Glutamatergic neuron (in vitro differentiated cells): Measurements from ENCODE around the gene TRIM29. TPM values are rescaled to one million over a fixed set of nuclear protein-coding genes. Genes with fewer than 3 reads are reported as not detected.

Source experiments
- DNase-seq: peaks from one replicate; pipeline ENCODE4 v3.0.0; 2022
- H3K27ac Mint-ChIP-seq: one replicate; pipeline ENCODE4 v1.8.0; 2020; ENCODE audit warnings: mild to moderate bottlenecking, mixed read lengths, inconsistent platforms; ENCODE audit not compliant: unreplicated experiment
- H3K27me3 Mint-ChIP-seq: one replicate; pipeline ENCODE4 v1.8.0; 2020; ENCODE audit warnings: mild to moderate bottlenecking, moderate library complexity, mixed read lengths, inconsistent platforms; ENCODE audit not compliant: unreplicated experiment
- H3K36me3 Mint-ChIP-seq: one replicate; pipeline ENCODE4 v1.8.0; 2020; ENCODE audit warnings: mild to moderate bottlenecking, mixed read lengths, inconsistent platforms; ENCODE audit not compliant: unreplicated experiment
- H3K4me1 Mint-ChIP-seq: one replicate; pipeline ENCODE4 v1.8.0; 2020; ENCODE audit warnings: mild to moderate bottlenecking, low read depth, mixed read lengths, inconsistent platforms; ENCODE audit not compliant: unreplicated experiment
- H3K4me3 Mint-ChIP-seq: one replicate; pipeline ENCODE4 v1.8.0; 2020; ENCODE audit warnings: mild to moderate bottlenecking, mixed read lengths, inconsistent platforms; ENCODE audit not compliant: unreplicated experiment
- H3K9me3 Mint-ChIP-seq: one replicate; pipeline ENCODE4 v1.8.0; 2020; ENCODE audit warnings: mild to moderate bottlenecking, moderate library complexity, mixed read lengths, inconsistent platforms; ENCODE audit not compliant: unreplicated experiment
- total RNA-seq: library from RNA; stranded (reverse); fragmentation: NEBNext Ultra II Directional; extraction: Animal tissue kit (Norgen Biotek cat#: 25700); gene quantifications from one replicate; pipeline ENCODE4 v1.2.1, GENCODE V29; 2021; ENCODE audit not compliant: unreplicated experiment
- TF ChIP-seq, protein P1 (sequence below): fragments of 200-600 bp; sonication (generic); IDR thresholded peaks from one replicate; pipeline ENCODE4 v1.5.0; 2021; ENCODE audit not compliant: partially characterized antibody, unreplicated experiment

Gene TRIM29
- total RNA-seq, 1 donor from 2014 or later: not detected

DNA sequence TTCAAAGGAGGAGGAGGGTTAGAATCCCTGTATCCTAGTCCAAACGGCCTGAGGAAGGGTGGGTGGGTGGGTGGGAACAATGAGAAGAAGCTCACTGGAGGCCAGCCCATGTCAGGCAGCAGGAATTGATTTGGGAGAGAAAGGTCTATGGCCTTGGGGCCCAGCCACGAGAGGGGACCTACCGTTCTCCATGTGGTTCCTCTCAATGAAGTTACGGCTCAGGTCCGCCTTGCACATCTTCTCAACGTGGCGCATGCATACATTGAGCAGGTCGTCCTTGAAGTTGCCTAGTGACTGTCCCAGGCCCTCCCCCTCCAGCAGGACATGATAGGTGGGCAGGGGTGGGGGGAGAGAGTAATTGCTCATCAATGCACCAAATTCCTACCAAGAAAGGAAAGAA is 12.4 kb downstream of the TRIM29 start:
- H3K27ac Mint-ChIP-seq: no peak overlapping the region
- H3K27me3 Mint-ChIP-seq: peaks cover 13% of the 10 kb centered on the region
- peaks cover under 1% of the 10 kb centered on the region for H3K36me3 Mint-ChIP-seq
- H3K4me3 Mint-ChIP-seq: no peak overlapping the region
- H3K4me1 Mint-ChIP-seq: peaks cover 1% of the 10 kb centered on the region
- H3K9me3 Mint-ChIP-seq: peaks cover 5% of the 10 kb centered on the region
- DNase-seq: no peak
- TF ChIP-seq, protein P1, sequence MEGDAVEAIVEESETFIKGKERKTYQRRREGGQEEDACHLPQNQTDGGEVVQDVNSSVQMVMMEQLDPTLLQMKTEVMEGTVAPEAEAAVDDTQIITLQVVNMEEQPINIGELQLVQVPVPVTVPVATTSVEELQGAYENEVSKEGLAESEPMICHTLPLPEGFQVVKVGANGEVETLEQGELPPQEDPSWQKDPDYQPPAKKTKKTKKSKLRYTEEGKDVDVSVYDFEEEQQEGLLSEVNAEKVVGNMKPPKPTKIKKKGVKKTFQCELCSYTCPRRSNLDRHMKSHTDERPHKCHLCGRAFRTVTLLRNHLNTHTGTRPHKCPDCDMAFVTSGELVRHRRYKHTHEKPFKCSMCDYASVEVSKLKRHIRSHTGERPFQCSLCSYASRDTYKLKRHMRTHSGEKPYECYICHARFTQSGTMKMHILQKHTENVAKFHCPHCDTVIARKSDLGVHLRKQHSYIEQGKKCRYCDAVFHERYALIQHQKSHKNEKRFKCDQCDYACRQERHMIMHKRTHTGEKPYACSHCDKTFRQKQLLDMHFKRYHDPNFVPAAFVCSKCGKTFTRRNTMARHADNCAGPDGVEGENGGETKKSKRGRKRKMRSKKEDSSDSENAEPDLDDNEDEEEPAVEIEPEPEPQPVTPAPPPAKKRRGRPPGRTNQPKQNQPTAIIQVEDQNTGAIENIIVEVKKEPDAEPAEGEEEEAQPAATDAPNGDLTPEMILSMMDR: no peak

DNA sequence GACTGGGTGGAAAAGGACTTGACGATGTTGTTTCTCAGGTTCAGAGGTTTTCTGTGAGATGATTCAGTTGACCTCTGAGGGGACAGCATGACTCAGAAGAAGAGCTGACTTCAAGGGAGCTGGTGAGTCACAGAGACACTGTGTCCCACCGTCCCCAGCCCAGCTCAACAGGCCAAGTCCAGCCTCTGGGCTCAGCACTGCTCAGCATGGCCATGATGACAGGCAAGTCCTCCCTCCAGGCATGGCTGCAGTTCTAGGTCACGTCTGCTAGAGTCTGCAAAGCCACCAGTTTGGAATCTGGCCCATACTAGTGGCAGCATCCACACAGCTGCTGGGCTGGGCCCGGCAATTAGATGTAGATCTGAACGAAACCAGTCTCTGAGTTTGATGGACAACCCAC is 12.9 kb downstream of the TRIM29 start:
- Mint-ChIP-seq H3K27ac (no peak overlapping the region), H3K4me3 (no peak overlapping the region), H3K36me3 (no peaks in the 10 kb centered on the region), H3K9me3 (peaks cover 7% of the 10 kb centered on the region), H3K4me1 (peaks cover 1% of the 10 kb centered on the region), H3K27me3 (peaks cover 13% of the 10 kb centered on the region)
- no peak for DNase-seq
- TF ChIP-seq, protein P1: no peak

DNA sequence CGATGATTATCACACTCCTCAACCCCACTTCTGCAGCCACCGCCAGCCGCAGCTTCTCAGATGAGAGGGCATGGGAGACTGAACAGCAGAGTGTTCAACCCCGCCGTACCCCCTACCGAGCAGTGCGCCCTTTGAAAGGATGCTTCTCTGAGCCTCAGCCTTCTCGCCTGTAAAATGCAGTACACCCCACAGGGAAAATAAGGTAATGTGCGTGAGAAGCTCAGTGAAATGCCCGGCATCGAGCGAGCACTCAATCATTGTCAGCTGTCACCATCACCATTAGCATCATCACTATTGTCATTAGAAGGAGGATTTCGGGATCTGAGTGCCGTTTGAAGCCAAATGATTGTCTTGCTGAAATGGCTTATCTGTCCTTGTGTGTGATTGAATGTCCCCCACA is 13.6 kb downstream of the TRIM29 start:
- no peak overlapping the region for H3K4me3 Mint-ChIP-seq
- DNase-seq: no peak

DNA sequence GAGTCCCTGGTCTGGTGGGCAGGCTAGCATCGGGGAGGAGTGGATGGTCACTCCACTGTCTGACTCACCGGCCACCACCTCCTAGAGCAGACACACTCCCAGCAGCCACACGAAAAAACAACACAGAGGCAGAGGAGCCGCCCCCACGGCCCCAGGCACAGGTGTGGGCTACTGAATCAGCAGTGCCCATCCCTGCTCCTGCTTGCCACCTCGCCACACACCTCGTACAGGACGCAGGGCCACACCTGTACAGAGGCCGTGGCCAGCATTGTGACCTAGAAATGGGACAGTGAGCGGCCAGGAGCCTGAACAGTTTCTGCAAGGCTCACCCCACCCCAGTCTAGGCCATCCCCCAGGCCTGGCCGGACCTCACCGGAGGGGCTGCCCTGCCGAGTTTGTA is 14.0 kb downstream of the TRIM29 start:
- Mint-ChIP-seq H3K27ac (no peak overlapping the region), H3K4me3 (no peak overlapping the region), H3K4me1 (peaks cover 1% of the 10 kb centered on the region), H3K36me3 (no peaks in the 10 kb centered on the region), H3K9me3 (peaks cover 6% of the 10 kb centered on the region), H3K27me3 (peaks cover 13% of the 10 kb centered on the region)
- TF ChIP-seq, protein P1: no peak
- DNase-seq: no peak

More for the DNA sequence above, 13.6 kb downstream of the TRIM29 start:
- peaks cover 13% of the 10 kb centered on the region for H3K27me3 Mint-ChIP-seq
- H3K27ac Mint-ChIP-seq: no peak overlapping the region
- peaks cover 6% of the 10 kb centered on the region for H3K9me3 Mint-ChIP-seq
- H3K4me1 Mint-ChIP-seq: peaks cover 1% of the 10 kb centered on the region
- TF ChIP-seq, protein P1: no peak
- H3K36me3 Mint-ChIP-seq: no peaks in the 10 kb centered on the region

DNA sequence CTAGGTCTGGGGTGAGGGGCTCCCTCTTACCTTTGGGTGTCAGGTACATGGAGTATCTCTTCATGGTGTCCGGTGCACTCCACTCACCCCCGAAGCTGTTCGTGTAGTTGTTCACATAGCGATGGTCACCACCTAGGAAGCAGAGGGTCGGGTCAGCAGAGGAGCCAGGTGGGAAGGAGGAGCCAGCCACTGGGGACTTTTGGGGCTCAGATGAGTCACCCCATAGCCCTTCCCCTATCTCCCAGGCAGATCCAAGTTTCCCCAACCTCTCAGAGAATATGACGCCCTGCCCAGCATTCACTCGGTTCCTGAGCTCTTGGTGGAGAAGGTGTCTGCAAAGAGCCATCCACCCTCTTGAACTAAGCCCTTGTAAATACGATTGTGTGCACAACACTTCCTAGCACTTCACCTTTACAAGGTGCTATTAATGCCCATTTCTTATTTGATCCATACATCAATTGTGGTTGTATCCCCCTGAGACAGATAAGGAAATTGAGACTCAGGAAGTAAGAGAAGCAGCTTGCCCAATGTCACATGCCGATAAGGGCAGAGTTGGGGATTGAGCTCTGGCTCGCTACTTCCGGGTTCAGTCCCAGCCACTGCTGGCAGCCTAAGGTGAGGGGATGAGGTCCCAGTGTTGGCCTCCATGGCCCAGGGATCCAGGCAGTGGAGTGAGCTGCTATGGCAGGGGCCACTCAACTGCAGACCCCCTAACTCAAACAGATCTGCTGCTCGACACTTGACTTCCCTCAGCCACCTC is 14.8 kb downstream of the TRIM29 start:
- TF ChIP-seq, protein P1: no peak
- no peak overlapping the region for H3K27ac Mint-ChIP-seq
- no peak overlapping the region for H3K4me3 Mint-ChIP-seq
- H3K9me3 Mint-ChIP-seq: peaks cover 4% of the 10 kb centered on the region
- no peak for DNase-seq
- peaks cover 14% of the 10 kb centered on the region for H3K27me3 Mint-ChIP-seq
- peaks cover 1% of the 10 kb centered on the region for H3K4me1 Mint-ChIP-seq
- H3K36me3 Mint-ChIP-seq: no peaks in the 10 kb centered on the region
